H9 (cell line): ENCODE measurements around the gene TMEM86A. TPM values are rescaled to one million over a fixed set of nuclear protein-coding genes. Genes with fewer than 3 reads are reported as not detected.

Experiments
- DNase-seq: peaks from one replicate; pipeline ENCODE4 v3.0.0-alpha.2; 2017
- H2AFZ ChIP-seq: one replicate; pipeline ENCODE4 v1.6.1; 2013; ENCODE audit warnings: mild to moderate bottlenecking, low read length, control low read depth, moderate library complexity
- H2AK5ac ChIP-seq: 2 replicates; pipeline ENCODE4 v1.6.1; 2013; ENCODE audit warnings: low read length, control low read depth, mixed read lengths; ENCODE audit not compliant: insufficient read length
- H2BK120ac ChIP-seq: one replicate; pipeline ENCODE4 v1.6.1; 2013; ENCODE audit warnings: low read depth, mild to moderate bottlenecking, low read length, control low read depth, inconsistent platforms; ENCODE audit not compliant: poor library complexity, severe bottlenecking
- H2BK12ac ChIP-seq: 2 replicates; pipeline ENCODE4 v1.6.1; 2013; ENCODE audit warnings: low read length, control low read depth, mixed read lengths, low read depth; ENCODE audit not compliant: insufficient read length
- H2BK15ac ChIP-seq: 2 replicates; pipeline ENCODE4 v1.6.1; 2013; ENCODE audit warnings: low read depth, low read length, control low read depth
- H2BK20ac ChIP-seq: one replicate; pipeline ENCODE4 v1.6.1; 2013; ENCODE audit warnings: low read depth, mild to moderate bottlenecking, low read length, control low read depth, inconsistent platforms; ENCODE audit not compliant: poor library complexity, severe bottlenecking
- H2BK5ac ChIP-seq: 2 replicates; pipeline ENCODE4 v1.6.1; 2013; ENCODE audit warnings: low read length, control low read depth, mixed read lengths; ENCODE audit not compliant: insufficient read length
- H3K14ac ChIP-seq: 2 replicates; pipeline ENCODE4 v1.6.1; 2013; ENCODE audit warnings: low read length, control low read depth; ENCODE audit not compliant: insufficient read depth
- H3K18ac ChIP-seq: 2 replicates; pipeline ENCODE4 v1.6.1; 2013; ENCODE audit warnings: low read depth, mild to moderate bottlenecking, mixed read lengths, low read length, control low read depth; ENCODE audit not compliant: insufficient read length
- H3K23ac ChIP-seq: 2 replicates; pipeline ENCODE4 v1.6.1; 2013; ENCODE audit warnings: low read length, control low read depth, mixed read lengths, low read depth; ENCODE audit not compliant: insufficient read length
- H3K23me2 ChIP-seq: 2 replicates; pipeline ENCODE4 v1.6.1; 2013; ENCODE audit warnings: low read depth, mild to moderate bottlenecking, mixed read lengths, low read length, control low read depth; ENCODE audit not compliant: insufficient read length, poor library complexity, severe bottlenecking
- H3K27ac ChIP-seq: 2 replicates; pipeline ENCODE4 v1.5.1; 2013; ENCODE audit warnings: low read length, control low read depth, mixed read lengths, low read depth; ENCODE audit not compliant: insufficient read length
- H3K27me3 ChIP-seq: 2 replicates; pipeline ENCODE4 v1.6.1; 2013; ENCODE audit warnings: low read length, control low read depth, inconsistent platforms; ENCODE audit not compliant: insufficient read depth
- H3K4ac ChIP-seq: 2 replicates; pipeline ENCODE4 v1.6.1; 2013; ENCODE audit warnings: low read depth, mild to moderate bottlenecking, control low read depth, inconsistent platforms, low read length, moderate library complexity
- H3K4me1 ChIP-seq: 2 replicates; pipeline ENCODE4 v1.6.1; 2013; ENCODE audit warnings: low read length, control low read depth, inconsistent platforms; ENCODE audit not compliant: insufficient read depth
- H3K4me2 ChIP-seq: 2 replicates; pipeline ENCODE4 v1.6.1; 2013; ENCODE audit warnings: low read length, control low read depth, mixed read lengths; ENCODE audit not compliant: insufficient read length, insufficient read depth
- H3K56ac ChIP-seq: 2 replicates; pipeline ENCODE4 v1.6.1; 2013; ENCODE audit warnings: low read depth, mild to moderate bottlenecking, mixed read lengths, low read length, control low read depth; ENCODE audit not compliant: insufficient read length
- H3K79me1 ChIP-seq: 2 replicates; pipeline ENCODE4 v1.6.1; 2013; ENCODE audit warnings: low read depth, mild to moderate bottlenecking, moderate library complexity, low read length, control low read depth, inconsistent platforms; ENCODE audit not compliant: insufficient read depth, poor library complexity, severe bottlenecking
- H3K79me2 ChIP-seq: 2 replicates; pipeline ENCODE4 v1.6.1; 2013; ENCODE audit warnings: low read length, control low read depth, inconsistent platforms; ENCODE audit not compliant: insufficient read depth
- H3K9ac ChIP-seq: 2 replicates; pipeline ENCODE4 v1.6.1; 2013; ENCODE audit warnings: low read length, control low read depth, mixed read lengths; ENCODE audit not compliant: insufficient read length; ENCODE audit errors: extremely low read depth
- H3K9me3 ChIP-seq: one replicate; pipeline ENCODE4 v1.6.1; 2013; ENCODE audit warnings: low read depth, low read length, inconsistent platforms; ENCODE audit not compliant: control insufficient read depth
- H3T11ph ChIP-seq: one replicate; pipeline ENCODE4 v1.6.1; 2013; ENCODE audit warnings: mild to moderate bottlenecking, low read length, control low read depth, inconsistent platforms
- H4K20me1 ChIP-seq: one replicate; pipeline ENCODE4 v1.6.1; 2013; ENCODE audit not compliant: control insufficient read depth, insufficient read length, insufficient read depth
- H4K5ac ChIP-seq: 2 replicates; pipeline ENCODE4 v1.6.1; 2013; ENCODE audit warnings: low read depth, mild to moderate bottlenecking, mixed read lengths, low read length, control low read depth; ENCODE audit not compliant: insufficient read length
- H4K8ac ChIP-seq: replicated peaks from 2 replicates; pipeline ENCODE4 v1.6.1; 2013; ENCODE audit warnings: low read length, control low read depth, mixed read lengths, low read depth; ENCODE audit not compliant: insufficient read length
- H4K91ac ChIP-seq: 2 replicates; pipeline ENCODE4 v1.6.1; 2013; ENCODE audit warnings: low read depth, mild to moderate bottlenecking, moderate library complexity, mixed read lengths, low read length, control low read depth; ENCODE audit not compliant: insufficient read length
- H3K27ac Mint-ChIP-seq, 3 experiments: 2 replicates in 2 of 3; 3 replicates in 1 of 3; pipeline ENCODE4 v1.8.0; 2020 to 2021; ENCODE audit warnings: mixed read lengths in 3 of 3, mild to moderate bottlenecking in 1 of 3, moderate library complexity in 1 of 3
- H3K27me3 Mint-ChIP-seq: 2 replicates; pipeline ENCODE4 v1.8.0; 2021; ENCODE audit warnings: low read depth, mild to moderate bottlenecking, moderate library complexity, mixed read lengths
- H3K36me3 Mint-ChIP-seq, 3 experiments: 2 replicates in 2 of 3; 3 replicates in 1 of 3; pipeline ENCODE4 v1.8.0; 2020 to 2021; ENCODE audit warnings: low read depth in 3 of 3, mixed read lengths in 3 of 3; ENCODE audit not compliant: insufficient read depth in 1 of 3
- H3K4me1 Mint-ChIP-seq, 2 experiments: 2 replicates each; pipeline ENCODE4 v1.8.0; 2020; ENCODE audit warnings: mixed read lengths in 2 of 2
- H3K4me3 Mint-ChIP-seq, 2 experiments: 2 replicates in 1 of 2; 3 replicates in 1 of 2; pipeline ENCODE4 v1.8.0; 2020 to 2021; ENCODE audit warnings: mild to moderate bottlenecking in 2 of 2, mixed read lengths in 2 of 2, moderate library complexity in 1 of 2
- H3K9me3 Mint-ChIP-seq, 2 experiments: 2 replicates in 1 of 2; 3 replicates in 1 of 2; pipeline ENCODE4 v1.8.0; 2020; ENCODE audit warnings: mild to moderate bottlenecking in 2 of 2, mixed read lengths in 2 of 2, moderate library complexity in 1 of 2
- CTCF ChIP-seq: fragments of 200-600 bp; sonication (generic); conservative IDR thresholded peaks from 3 replicates; pipeline ENCODE4 v1.8.0; 2021; ENCODE audit warnings: antibody characterized with exemption, mild to moderate bottlenecking
- WGBS: extraction: QIAGEN DNeasy Blood & Tissue Kit; methylation state at CpG from one replicate; pipeline ENCODE4 v1.1.7; 2013; ENCODE audit warnings: missing lambda C conversion rate, low lambda C conversion rate, mixed read lengths; ENCODE audit not compliant: insufficient read length; ENCODE audit errors: extremely low coverage; 5-methylcytosine and 5-hydroxymethylcytosine counted together
- total RNA-seq: library from RNA; stranded (reverse); gene quantifications from 2 replicates; pipeline ENCODE4 v1.2.1, GENCODE V29; 2021

Gene TMEM86A
- total RNA-seq, 1 experiment from 2014 or later: 2.3 TPM

- Mint-ChIP-seq H3K4me3 (no peak overlapping the region), H3K9me3 (no peaks in the 10 kb centered on the region), H3K27me3 (no peaks in the 10 kb centered on the region), H3K4me1 (no peaks in the 10 kb centered on the region), H3K36me3 (no peaks in the 10 kb centered on the region), H3K27ac (no peak overlapping the region)
- WGBS: no CpG with 5 or more reads among the region's 4 CpGs
- no peak overlapping the region for H3K23ac ChIP-seq
- H4K5ac ChIP-seq: no peak overlapping the region
- H3K27ac ChIP-seq: no peak overlapping the region
- H3T11ph ChIP-seq: no peak overlapping the region
- H2BK5ac ChIP-seq: no peak overlapping the region
- no peak for DNase-seq
- H3K56ac ChIP-seq: no peak overlapping the region
- H2AK5ac ChIP-seq: no peak overlapping the region
- H3K23me2 ChIP-seq: no peaks in the 10 kb centered on the region
- no peaks in the 10 kb centered on the region for H4K20me1 ChIP-seq
- no peak overlapping the region for H3K9ac ChIP-seq
- no peak overlapping the region for H2BK15ac ChIP-seq
- H3K27me3 ChIP-seq: no peaks in the 10 kb centered on the region
- no peak overlapping the region for H2AFZ ChIP-seq
- H2BK12ac ChIP-seq: no peak overlapping the region
- no peaks in the 10 kb centered on the region for H3K79me1 ChIP-seq
- H3K79me2 ChIP-seq: no peaks in the 10 kb centered on the region
- H2BK120ac ChIP-seq: no peak overlapping the region
- no peak overlapping the region for H3K14ac ChIP-seq
- H3K9me3 ChIP-seq: no peaks in the 10 kb centered on the region
- no peak overlapping the region for H4K8ac ChIP-seq
- TF ChIP-seq CTCF: no peak
- no peak overlapping the region for H2BK20ac ChIP-seq
- H3K4me2 ChIP-seq: no peak overlapping the region
- H3K4me1 ChIP-seq: no peaks in the 10 kb centered on the region; the same call in 1 of the 2 replicates
- H4K91ac ChIP-seq: no peak overlapping the region
- no peak overlapping the region for H3K4ac ChIP-seq
- H3K18ac ChIP-seq: no peak overlapping the region
These were observed 21.8 kb upstream of the TMEM86A start for GRCh38 chr11:18676803-18677202.
